Measurements from ENCODE around the gene RAPGEF6.
"Not testable (repeated sequence)": the region's sequence is repeated elsewhere in the genome, so short reads cannot be mapped to it uniquely, and the experiment has no call there.

Gene RAPGEF6

DNA sequence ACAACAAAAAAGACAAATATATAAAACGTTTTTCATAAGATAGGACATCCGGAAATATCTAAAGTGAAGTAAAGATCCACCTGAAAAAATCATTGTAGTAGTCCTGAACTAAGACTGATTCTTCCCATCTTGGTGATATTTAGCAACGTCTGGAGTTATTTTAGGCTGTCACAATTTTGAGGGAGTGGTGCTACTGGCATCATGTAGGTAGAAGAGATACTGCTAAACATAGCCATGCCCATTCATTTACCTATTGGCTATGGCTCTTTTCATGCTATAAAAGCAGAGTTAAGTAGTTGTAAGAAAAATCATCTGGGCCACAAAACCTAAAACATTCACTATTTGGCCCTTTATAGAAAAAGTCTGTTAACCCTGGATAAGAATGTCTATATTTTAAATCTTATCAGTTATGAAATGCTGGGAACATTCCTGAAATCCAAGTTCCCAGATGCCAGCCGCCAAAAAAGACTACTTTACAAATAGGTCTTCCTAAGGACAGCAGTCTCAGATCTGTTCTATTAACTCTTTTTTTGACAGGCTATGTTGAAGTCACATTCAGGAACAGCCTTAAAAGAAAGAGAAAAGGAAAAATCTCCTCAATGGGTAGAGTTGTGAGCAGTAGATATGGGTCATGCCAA, 27.0 kb downstream of the RAPGEF6 start:
- DNase-seq = no peak

- no peak for DNase-seq
These were observed 27.6 kb downstream of the RAPGEF6 start for GRCh38 chr5:131607418-131607817.

DNA sequence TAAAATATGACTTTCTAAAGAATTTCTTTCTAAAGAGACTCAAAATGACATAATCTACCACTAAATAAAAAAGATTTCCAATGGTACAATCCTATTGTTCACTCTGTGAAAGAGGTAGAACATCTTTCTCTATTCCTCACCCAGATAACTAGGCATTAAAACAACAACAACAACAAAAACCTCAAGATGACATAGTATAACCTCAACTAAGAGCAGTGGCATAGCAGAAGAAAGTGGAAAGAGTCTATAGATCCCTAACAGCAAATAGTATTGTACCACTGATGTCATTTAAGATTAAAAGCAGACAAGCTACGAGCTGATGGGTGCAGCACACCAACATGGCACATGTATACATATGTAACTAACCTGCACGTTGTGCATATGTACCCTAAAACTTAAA, 29.9 kb downstream of the RAPGEF6 start:
- DNase-seq = no peak

DNA sequence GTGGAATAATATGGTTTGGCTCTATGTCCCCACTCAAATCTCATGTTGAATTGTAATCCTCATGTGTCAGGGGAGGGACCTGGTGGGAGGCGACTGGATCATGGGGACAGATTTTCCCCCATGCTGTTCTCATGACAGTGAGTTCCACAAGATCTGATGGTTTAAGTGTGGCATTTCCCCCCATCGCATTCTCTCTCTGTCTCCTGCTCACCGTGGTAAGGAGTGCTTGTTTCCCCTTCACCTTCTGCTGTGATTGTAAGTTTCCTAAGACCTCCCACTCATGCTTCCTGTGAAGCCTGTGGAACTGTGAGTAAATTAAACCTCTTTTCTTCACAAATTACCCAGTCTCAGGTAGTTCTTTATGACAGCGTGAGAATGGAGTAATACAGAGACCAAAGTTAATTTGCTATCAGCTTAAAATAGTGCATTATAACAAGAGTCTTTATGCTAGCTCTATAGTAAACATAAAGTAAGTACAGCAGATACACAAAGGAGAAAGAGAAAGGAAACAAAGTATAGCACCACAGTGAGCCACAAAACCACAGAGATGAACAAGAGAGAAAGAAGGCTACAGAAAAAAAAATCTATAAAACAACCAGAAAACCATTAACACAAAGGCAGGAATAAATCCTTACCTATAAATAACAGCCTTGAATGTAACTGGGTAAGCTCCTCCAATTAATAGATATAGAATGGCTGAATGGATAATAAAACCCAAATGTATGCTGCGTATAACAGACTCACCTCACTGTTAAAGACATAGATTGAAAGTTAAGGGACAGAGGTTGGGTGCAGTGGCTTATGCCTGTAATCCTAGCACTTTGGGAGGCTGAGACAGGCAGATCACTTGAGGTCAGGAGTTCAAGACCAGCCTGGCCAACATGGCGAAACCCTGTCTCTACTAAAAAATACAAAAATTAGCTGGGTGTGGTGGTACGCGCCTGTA, 39.7 kb downstream of the RAPGEF6 start:
- DNase-seq = no peak

DNA sequence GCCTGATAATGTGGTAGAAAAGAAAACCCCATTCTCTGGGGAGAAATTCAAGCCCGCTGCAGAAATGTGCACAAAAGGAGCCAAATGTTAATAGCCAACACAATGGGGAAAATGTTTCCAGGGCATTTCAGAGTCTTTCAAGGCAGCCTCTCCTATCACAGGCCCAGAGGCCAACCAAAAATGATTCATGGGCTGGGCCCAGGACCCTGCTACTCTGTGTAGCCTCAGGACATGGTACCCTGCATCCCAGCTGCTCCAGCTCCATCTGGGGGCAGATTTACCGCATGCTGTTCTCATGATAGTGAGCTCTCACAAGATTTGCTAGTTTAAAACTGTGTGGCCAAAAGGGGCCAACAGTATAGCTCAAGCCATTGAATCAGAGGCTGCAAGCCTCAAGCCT, 41.1 kb downstream of the RAPGEF6 start:
- no peak for DNase-seq

DNA sequence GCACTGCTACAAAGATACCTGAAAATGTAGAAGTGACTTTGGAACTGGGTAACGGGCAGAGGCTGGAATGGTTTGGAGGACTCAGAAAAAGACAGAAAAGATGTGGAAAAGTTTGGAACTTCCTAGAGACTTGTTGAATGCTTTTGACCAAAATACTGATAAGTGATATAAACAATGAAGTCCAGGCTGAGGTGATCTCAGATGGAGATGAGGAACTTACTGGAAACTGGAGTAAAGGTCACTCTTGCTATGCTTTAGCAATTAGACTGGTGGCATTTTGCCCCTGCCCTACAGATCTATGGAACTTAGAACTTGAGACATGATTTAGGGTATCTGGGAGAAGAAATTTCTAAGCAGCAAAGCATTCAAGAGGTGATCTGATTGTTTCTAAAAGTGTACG, 41.6 kb downstream of the RAPGEF6 start:
- DNase-seq = not testable (repeated sequence)

DNA sequence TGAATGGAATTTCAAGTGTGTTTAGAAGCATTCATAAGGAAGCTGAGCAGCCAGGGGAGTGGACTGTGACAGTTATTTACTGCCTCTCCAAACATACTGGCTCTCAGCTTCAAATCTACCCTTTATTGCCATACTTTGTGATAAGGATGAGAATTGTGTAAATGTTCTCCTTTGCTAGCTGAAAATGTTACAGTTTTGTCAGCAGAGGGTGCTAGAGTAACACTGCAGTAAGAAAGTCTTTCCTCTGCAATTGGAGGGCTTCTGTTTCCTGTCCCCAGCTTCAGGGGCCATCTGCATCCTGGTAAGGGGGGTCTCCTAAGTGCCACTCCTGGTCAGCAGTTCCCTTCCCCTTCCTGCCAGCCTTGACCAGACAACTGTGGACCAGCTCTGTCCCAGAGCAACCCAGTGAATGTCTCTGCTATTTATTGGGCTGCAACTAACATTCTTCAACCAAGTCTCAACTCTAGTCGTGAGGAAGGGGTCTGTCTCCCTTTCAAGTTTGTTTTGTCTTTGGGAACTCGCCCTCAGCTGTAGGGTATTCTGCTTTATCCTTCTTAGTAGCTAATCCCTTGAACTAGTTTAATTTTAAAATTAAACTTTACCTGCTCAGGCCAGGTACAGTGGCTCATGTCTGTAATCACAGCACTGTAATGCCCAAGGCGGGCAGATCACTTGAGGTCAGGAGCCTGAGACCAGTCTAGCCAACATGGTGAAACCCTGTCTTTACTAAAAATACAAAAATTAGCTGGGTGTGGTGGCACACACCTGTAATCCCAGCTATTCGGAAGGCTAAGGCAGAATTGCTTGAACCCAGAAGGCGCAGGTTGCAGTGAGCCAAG, 45.3 kb downstream of the RAPGEF6 start:
- DNase-seq = peak; percentile 28

DNA sequence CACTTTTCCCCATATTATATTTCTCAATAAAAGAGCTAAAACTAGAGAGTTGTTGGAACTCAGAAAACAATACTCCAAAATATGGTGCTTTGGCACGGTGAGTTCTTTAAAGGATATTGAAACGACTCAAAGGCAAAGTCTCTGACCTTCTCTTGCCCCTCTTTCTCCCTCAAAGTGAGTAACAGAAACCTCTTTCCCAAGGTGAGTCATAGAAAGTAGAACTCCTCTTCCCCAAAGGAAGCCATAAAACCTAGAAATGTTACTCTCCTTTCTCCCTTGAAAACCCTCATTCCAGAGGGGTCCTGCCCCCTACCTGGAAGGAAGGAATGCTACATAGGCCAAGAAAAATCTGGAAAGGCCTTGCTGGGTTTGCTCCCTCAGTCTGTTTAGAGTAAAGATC, 47.5 kb downstream of the RAPGEF6 start:
- no peak for DNase-seq

- DNase-seq = no peak
These were observed 53.3 kb downstream of the RAPGEF6 start for GRCh38 chr5:131581702-131582101.

DNA sequence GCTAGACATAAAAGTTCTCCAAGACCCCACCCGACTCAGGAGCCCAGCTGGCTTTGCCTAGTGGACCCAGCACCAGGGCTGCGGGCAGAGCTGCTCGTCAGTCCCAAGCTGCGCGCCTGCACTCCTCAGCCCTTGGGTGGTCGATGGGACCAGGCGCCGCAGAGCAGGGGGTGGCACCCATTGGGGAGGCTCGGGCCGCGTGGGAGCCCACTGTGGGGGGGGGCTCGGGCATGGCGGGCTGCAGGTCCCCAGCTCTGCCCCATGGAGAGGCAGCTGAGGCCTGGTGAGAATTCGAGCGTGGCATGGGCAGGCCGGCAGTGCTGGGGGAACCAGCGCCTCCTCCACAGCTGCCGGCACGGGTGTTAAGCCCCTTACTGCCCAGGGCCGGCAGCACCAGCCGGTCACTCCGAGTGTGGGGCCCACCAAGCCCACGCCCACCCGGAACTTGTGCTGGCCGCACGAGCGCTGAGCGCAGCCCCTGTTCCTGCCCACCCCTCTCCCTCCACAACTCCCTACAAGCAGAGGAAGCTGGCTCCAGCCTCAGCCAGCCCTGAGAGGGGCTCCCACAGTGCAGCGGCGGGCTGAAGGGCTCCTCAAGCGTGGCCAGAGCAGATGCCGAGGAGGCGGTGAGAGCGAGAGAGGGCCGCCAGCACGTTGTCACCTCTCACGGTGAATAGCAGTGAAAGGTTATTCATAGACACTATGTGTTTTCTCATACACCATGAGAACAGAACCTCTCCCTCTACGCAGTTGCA, 54.9 kb downstream of the RAPGEF6 start:
- no peak for DNase-seq

DNA sequence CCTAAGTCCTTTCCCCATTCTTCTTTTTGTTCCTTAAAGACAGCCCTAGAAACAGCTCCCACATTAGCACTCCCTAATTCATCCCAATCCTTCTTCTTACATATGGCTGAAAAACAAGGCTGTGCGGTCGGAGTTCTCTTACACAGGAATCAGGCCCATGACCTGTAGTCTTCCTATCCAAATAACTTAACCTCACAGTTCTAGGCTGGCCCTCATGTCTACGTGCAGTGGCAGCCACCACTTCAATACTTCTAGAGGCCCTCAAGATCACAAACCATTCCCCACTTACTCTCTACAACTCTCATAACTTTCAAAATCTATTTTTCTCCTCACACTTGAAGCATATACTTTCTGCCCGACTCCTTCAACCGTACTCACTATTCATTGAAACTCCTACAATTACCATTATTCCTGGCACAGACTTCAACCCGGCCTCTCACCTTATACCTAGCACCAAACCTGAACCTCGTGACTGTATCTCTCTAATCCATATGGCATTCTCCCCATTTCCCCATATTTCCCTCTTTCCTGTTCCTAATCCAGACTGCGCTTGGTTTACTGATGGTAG, 59.3 kb downstream of the RAPGEF6 start:
- no peak for DNase-seq

- DNase-seq = no peak
These were observed 63.3 kb downstream of the RAPGEF6 start for GRCh38 chr5:131571669-131572168.

DNA sequence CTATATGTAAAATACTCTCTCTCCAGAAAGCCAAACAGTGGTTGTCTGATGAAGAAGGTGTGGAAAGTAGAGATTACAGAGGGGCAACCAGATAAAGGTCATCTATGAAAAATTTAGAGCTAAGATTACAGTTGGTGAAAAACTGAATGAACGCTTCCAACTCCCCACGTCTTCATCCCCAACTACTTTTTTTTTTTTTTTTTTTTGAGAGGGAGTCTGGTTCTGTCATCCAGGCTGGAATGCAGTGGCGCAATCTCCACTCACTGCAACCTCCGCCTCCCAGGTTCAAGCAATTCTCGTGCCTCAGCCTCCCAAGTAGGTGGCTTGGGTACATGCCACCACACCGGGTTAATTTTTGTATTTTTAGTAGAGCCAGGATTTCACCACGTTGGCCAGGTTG, 64.3 kb downstream of the RAPGEF6 start:
- DNase-seq = no peak

DNA sequence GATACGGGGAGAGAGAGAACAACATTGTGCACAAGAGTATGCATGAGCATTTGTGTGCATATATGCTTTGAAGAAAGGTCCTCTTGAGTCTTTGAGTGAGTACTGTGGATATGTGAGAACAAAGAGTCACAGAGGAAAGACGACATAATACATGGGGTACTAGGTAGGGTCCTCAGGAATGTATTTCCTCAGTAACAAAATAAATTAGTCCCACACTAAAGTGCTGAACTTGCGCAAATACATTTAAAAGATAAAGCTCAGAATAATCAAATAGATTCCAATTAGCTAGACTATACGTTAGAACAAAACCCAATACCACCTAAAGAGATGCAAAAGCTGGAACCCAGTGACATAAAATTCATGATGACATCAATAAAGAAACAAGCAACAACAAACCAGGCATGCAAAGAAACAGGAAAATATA, 70.8 kb downstream of the RAPGEF6 start:
- no peak for DNase-seq

GRCh38 chr5:131563434-131564228, 71.4 kb downstream of the RAPGEF6 start:
- no peak for DNase-seq

DNA sequence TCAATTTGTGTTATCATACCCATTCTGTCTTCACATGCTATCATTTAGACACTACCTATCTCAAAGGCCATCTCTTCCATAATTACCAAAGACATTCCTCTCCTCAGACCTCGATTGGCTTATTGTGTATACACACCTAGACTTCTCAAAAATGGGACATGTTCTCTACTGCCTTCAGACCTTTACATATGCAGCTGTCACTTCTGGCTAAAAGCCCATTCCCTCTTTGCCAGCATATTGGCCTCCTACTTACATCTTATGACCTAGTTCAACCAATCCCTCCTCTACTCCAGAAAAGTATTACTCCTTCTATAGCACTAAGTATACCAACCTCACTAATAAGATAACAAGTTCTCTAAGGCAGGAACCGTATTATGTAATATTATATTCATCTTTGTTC, 84.4 kb downstream of the RAPGEF6 start:
- no peak for DNase-seq

- DNase-seq = no peak
These were observed 86.9 kb downstream of the RAPGEF6 start for GRCh38 chr5:131548176-131548575.

DNA sequence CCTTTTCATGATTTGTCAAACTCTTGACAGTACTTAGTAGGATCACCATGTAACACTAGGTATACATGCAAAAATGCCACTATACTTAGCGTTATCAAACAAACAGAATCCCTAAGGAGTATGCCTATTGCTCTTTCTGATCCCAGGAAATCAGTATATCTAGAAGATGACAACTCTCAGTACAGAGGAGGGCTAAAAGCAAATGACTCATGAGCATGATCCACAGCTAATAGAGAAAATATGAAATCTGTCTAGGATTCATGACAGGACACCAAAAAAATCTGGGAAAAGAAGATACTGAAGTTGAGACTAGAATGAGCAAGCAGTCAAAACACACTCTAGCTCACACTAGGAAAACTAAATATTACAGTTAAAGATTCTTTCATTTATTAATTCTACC, 89.2 kb downstream of the RAPGEF6 start:
- no peak for DNase-seq

DNA sequence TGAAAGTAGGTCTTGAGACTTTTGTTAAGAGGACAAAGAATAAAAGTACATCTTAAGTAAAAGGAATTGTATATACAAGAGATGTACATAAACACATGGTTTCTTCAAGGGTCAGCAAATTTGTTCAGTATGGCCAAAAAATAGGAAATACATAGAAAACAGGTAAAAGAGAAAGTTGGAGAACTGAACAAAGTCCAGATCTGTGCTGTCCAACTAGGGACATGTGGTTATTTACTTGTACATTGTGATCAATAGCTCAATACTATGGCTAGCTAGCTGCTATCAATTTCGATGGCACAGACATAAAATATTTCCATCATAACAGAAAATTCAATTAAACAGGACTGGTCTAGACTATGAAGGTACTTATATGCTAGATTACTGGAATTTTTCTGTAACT, 92.3 kb downstream of the RAPGEF6 start:
- no peak for DNase-seq

DNA sequence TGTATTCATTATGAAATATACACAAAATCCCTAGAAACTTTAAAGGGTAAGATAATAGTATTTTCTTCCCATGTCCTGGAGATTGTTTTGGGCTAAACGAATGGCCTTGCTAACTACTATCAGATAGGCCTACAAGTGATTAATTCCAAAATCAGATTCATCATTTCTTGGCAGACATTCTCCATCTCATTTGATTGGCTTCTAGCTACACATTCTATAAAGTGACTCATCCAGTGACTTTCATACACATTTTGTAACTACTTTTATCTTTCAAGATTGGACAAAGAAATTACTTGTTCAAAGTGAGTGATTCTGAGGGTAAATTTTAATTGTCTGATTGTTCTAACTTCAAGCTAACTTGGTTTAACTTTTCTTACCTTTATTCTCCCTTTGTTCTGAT, 93.3 kb downstream of the RAPGEF6 start:
- DNase-seq = no peak

- no peak for DNase-seq
These were observed 94.0 kb downstream of the RAPGEF6 start for GRCh38 chr5:131541071-131541470.

Measured in NCI-H1694 (cell line).